Mucosa of descending colon (tissue), 3 donors: ENCODE measurements around the gene THBS4. TPM values are rescaled to one million over a fixed set of nuclear protein-coding genes. Genes with fewer than 3 reads are reported as not detected.

Experiments
- ATAC-seq: fragments of 200-7000 bp; cut with Tn5 transposase; one replicate; pipeline ENCODE4 v1.9.1; 2020; ENCODE audit warnings: mild to moderate bottlenecking, moderate library complexity
- DNase-seq, 3 donors: peaks; one replicate each; pipeline ENCODE4 v3.0.0-alpha.2; 2020
- H3K36me3 ChIP-seq: fragments of 200-600 bp; one replicate; pipeline ENCODE4 v1.8.0; 2021; ENCODE audit warnings: low read depth, mild to moderate bottlenecking
- H3K4me1 ChIP-seq: fragments of 200-600 bp; one replicate; pipeline ENCODE4 v1.8.0; 2021; ENCODE audit warnings: low read depth, mild to moderate bottlenecking
- H3K4me3 ChIP-seq: fragments of 200-600 bp; one replicate; pipeline ENCODE4 v1.8.0; 2021; ENCODE audit warnings: mild to moderate bottlenecking
- H3K9me3 ChIP-seq: fragments of 200-600 bp; one replicate; pipeline ENCODE4 v1.8.0; 2021; ENCODE audit warnings: mild to moderate bottlenecking
- intact Hi-C, 2 donors: fragments of 100-400 bp; cut with DNase I in 1 of 2; cut with micrococcal nuclease in 1 of 2; formaldehyde crosslinking; loops; one replicate each; pipeline versions ENCODE4 v1.11.0 to v1.11.1; 2022; cut with DNase I, micrococcal nuclease
- total RNA-seq, 3 donors: library from RNA; stranded (reverse); fragmentation: NEBNext Ultra II Directional in 2 of 3; extraction: Animal tissue kit (Norgen Biotek cat#: 25700) in 2 of 3; gene quantifications; one replicate each; pipeline versions ENCODE4 v1.2.1 to v1.2.4, GENCODE V29; 2021 to 2023
- TF ChIP-seq, protein P1 (sequence below): fragments of 200-600 bp; IDR thresholded peaks from one replicate; pipeline ENCODE4 v1.8.0; 2022; ENCODE audit warnings: antibody characterized with exemption, mild to moderate bottlenecking
- donor health status: DM: no; HTN: no; CAD: no; lungs with moderate emphysema.
- donor health status: DM: no; HTN: no; CAD: no.
- donor health status: DM: no; HTN: yes; CAD: no.

THBS4 gene
- total RNA-seq, 3 donors from 2014 or later: 0.84 to 26.2 (median 4.8) TPM

DNA sequence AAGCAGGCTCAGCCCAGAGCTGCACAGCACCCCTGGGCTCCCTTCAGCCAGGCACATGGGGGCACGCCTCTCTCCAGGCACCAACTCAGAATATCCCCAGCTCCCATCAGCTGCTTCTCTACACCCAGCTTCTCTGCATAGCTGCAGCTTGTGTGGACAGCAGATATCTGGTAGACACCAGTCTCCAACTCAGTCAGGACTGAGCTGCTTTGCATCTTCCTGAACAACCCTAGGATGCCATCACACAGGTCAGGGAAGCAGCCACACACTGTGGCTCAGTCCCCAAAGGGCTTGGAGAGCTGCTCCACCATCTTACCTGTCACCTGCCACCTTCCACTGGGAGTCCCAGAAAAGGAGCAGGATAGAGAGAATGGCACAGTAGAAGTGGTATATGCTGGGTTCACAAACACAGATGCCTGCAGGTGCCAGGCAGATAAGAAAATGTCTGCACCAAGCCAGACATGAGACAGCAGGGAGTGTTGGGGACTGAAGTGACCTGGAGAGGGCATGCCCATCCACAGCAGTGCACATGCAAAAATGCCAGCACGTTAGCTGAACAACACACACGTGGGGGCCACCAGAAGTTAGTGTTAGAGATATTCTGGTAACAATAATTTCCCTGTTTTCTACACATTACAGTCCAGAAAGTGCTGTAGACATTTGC lies 42.0 kb downstream of the THBS4 start:
- Histone ChIP-seq H3K4me1 (no peaks in the 10 kb centered on the region), H3K4me3 (no peak overlapping the region), H3K36me3 (no peaks in the 10 kb centered on the region), H3K9me3 (no peaks in the 10 kb centered on the region)
- ATAC-seq (no peak), DNase-seq (no peak)
- intact Hi-C loops: no loop called here
- TF ChIP-seq, protein P1, sequence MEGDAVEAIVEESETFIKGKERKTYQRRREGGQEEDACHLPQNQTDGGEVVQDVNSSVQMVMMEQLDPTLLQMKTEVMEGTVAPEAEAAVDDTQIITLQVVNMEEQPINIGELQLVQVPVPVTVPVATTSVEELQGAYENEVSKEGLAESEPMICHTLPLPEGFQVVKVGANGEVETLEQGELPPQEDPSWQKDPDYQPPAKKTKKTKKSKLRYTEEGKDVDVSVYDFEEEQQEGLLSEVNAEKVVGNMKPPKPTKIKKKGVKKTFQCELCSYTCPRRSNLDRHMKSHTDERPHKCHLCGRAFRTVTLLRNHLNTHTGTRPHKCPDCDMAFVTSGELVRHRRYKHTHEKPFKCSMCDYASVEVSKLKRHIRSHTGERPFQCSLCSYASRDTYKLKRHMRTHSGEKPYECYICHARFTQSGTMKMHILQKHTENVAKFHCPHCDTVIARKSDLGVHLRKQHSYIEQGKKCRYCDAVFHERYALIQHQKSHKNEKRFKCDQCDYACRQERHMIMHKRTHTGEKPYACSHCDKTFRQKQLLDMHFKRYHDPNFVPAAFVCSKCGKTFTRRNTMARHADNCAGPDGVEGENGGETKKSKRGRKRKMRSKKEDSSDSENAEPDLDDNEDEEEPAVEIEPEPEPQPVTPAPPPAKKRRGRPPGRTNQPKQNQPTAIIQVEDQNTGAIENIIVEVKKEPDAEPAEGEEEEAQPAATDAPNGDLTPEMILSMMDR: no peak

DNA sequence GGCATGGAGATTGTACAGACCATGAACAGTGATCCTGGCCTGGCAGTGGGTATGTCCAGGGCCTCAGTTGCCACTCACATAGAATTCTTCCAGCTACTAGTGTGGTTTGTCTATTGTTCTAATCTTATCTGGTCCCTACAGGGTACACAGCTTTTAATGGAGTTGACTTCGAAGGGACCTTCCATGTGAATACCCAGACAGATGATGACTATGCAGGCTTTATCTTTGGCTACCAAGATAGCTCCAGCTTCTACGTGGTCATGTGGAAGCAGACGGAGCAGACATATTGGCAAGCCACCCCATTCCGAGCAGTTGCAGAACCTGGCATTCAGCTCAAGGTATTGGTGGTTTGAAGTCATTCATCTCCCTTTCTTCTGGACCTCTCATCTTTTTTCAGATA lies 43.8 kb downstream of the THBS4 start:
- no peaks in the 10 kb centered on the region for H3K4me1 ChIP-seq
- ATAC-seq (no peak), DNase-seq (no peak)
- no peaks in the 10 kb centered on the region for H3K9me3 ChIP-seq
- H3K36me3 ChIP-seq: no peaks in the 10 kb centered on the region
- intact Hi-C loops: no loop called here
- H3K4me3 ChIP-seq: no peak overlapping the region
- TF ChIP-seq, protein P1: no peak

DNA sequence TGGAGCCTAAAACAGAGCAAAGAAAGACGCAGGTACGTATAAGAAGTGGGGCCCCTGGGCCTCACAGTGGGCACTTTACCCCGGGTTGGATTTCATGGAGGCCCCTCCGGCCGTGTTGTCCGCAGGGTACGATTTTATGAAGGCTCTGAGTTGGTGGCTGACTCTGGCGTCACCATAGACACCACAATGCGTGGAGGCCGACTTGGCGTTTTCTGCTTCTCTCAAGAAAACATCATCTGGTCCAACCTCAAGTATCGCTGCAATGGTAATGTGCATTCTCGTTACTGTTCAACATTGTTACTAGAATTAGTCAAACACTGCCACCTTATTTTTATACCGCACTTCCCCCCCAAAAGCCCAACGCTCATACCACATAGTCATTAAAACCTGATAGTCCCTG lies 47.1 kb downstream of the THBS4 start:
- DNase-seq (no peak), ATAC-seq (no peak)
- intact Hi-C loops: no loop called here
- H3K9me3 ChIP-seq: no peaks in the 10 kb centered on the region
- TF ChIP-seq, protein P1: no peak
- no peak overlapping the region for H3K4me3 ChIP-seq
- H3K4me1 ChIP-seq: no peaks in the 10 kb centered on the region
- H3K36me3 ChIP-seq: no peaks in the 10 kb centered on the region

DNA sequence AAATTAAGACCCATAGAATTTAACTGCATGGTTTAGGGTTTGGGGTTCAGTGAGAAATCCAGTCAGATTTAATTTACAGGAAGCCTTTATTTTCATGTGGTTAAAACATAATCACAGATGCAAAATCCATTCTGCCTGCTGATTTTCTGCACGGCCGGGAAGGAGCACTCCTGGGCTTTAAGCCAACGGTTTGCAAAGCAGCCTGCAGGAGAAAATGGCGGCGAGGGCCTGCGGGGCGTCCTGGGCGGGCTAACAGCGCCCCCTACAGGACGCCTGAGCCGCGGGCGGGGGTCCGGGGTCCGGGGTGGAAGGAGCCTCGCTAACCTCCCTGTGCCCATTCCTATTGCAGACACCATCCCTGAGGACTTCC lies 47.6 kb downstream of the THBS4 start:
- Histone ChIP-seq H3K9me3 (no peaks in the 10 kb centered on the region), H3K4me1 (no peaks in the 10 kb centered on the region), H3K4me3 (no peak overlapping the region), H3K36me3 (no peaks in the 10 kb centered on the region)
- peak; percentile 70 for ATAC-seq
- peak in 2 of 3 donors; percentile 43 to 56 for DNase-seq
- TF ChIP-seq, protein P1: peak; percentile 32
- intact Hi-C loops: no loop called here

DNA sequence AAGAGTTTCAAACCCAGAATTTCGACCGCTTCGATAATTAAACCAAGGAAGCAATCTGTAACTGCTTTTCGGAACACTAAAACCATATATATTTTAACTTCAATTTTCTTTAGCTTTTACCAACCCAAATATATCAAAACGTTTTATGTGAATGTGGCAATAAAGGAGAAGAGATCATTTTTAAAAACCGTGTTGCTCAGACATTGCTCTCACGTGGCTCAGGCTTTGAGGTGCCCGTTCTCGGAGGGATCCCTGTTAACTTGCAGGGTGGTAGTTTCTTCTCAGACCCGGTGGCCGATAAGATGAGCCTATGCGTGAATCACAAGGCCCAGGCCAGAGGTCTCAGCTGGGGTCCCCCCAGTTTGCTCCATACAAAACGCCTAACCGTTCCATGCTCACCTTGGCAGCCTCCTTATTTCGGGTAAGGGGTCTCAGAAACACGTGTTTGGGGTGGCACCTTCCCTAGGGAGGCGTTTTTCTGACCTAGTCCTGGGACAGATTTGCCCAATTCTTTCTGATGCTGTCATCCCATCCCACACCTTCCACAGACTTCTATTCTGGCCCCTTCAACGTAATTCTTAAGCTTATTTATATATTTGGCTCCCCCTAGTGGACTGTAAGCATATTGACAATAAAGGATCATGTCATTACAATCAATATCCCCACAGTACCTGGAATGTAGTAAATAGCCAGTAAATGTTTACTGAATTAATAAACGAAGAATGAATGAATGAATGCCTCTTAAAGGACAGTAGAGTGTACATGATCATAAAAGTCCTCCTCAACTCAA lies 48.1 kb downstream of the THBS4 start:
- TF ChIP-seq, protein P1: peak; percentile 35
- H3K9me3 ChIP-seq: no peaks in the 10 kb centered on the region
- no peaks in the 10 kb centered on the region for H3K36me3 ChIP-seq
- peak in 1 of 3 donors; percentile 11 for DNase-seq
- H3K4me1 ChIP-seq: no peaks in the 10 kb centered on the region
- H3K4me3 ChIP-seq: no peak overlapping the region
- ATAC-seq: peak; percentile 85
- intact Hi-C loops: no loop called here
